ENCODE results near the gene LPCAT1. TPM values are rescaled to one million over a fixed set of nuclear protein-coding genes. Genes with fewer than 3 reads are reported as not detected.

LPCAT1 gene
- total RNA-seq, 4 donors from 2014 or later: 18.9 to 47.5 (median 29.2) TPM

DNA sequence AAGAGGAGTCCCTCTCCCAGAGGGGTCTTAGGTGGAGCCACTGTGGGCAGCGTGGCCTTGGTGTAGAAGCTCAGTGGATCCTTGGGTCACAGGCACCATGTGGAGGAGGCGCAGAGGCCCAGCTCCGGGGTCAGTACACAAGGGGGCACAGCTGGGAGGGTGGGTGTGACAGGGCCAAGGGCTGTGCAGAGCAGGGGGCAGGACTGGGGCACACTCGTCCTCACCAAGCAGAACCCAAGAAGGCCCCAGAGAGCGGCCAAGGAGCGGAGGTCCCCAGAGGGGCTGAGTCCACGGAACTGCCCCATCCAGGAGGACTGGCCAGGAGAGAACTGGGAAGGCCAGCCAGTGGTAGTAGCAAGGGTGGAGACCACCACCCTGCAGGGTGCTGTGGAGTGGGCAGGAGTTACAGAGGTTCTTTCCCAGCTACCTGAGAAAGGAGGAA is 2.5 kb upstream of the LPCAT1 start:
- TF ChIP-seq, protein P1, sequence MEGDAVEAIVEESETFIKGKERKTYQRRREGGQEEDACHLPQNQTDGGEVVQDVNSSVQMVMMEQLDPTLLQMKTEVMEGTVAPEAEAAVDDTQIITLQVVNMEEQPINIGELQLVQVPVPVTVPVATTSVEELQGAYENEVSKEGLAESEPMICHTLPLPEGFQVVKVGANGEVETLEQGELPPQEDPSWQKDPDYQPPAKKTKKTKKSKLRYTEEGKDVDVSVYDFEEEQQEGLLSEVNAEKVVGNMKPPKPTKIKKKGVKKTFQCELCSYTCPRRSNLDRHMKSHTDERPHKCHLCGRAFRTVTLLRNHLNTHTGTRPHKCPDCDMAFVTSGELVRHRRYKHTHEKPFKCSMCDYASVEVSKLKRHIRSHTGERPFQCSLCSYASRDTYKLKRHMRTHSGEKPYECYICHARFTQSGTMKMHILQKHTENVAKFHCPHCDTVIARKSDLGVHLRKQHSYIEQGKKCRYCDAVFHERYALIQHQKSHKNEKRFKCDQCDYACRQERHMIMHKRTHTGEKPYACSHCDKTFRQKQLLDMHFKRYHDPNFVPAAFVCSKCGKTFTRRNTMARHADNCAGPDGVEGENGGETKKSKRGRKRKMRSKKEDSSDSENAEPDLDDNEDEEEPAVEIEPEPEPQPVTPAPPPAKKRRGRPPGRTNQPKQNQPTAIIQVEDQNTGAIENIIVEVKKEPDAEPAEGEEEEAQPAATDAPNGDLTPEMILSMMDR (IDR thresholded peaks at IDR 0.05; ENCODE audit: low read depth): no peak

GRCh38 chr5:1525624-1526189 is 1.9 kb upstream of the LPCAT1 start:
- TF ChIP-seq, protein P1 (IDR thresholded peaks at IDR 0.05; ENCODE audit: low read depth): no peak

GRCh38 chr5:1524799-1525623 is 1.3 kb upstream of the LPCAT1 start:
- TF ChIP-seq, protein P1 (IDR thresholded peaks at IDR 0.05; ENCODE audit: low read depth): no peak

- TF ChIP-seq, protein P1 (IDR thresholded peaks at IDR 0.05; ENCODE audit: low read depth): no peak
These were observed 680 bp upstream of the LPCAT1 start for GRCh38 chr5:1524481-1524798.

GRCh38 chr5:1523480-1523792 is 324 bp downstream of the LPCAT1 start:
- TF ChIP-seq, protein P1 (IDR thresholded peaks at IDR 0.05; ENCODE audit: low read depth): no peak

- TF ChIP-seq, protein P1 (IDR thresholded peaks at IDR 0.05; ENCODE audit: low read depth): no peak
These were observed 920 bp downstream of the LPCAT1 start for GRCh38 chr5:1522601-1523479.
